Measurements from ENCODE around the gene TBRG4.

Gene TBRG4

GRCh38 chr7:45074528-45075354, 36.8 kb downstream of the TBRG4 start:
- no peak overlapping the region for H3K9ac ChIP-seq (ENCODE audit: low read depth, low read length)
- no peaks in the 10 kb centered on the region for H3K27me3 ChIP-seq (ENCODE audit: control insufficient read depth, insufficient read depth, low read length)
- H3K4me3 ChIP-seq (ENCODE audit: low read depth, low read length) = no peak overlapping the region
- peaks cover 4% of the 10 kb centered on the region for H3K4me1 ChIP-seq (ENCODE audit: control insufficient read depth, insufficient read depth, low read length)
- peaks cover 29% of the 10 kb centered on the region for H3K36me3 ChIP-seq (ENCODE audit: control insufficient read depth, insufficient read depth, low read length)
- no peaks in the 10 kb centered on the region for H3K9me3 ChIP-seq (ENCODE audit: control insufficient read depth, insufficient read depth, low read length)

GRCh38 chr7:45073786-45074527, 37.5 kb downstream of the TBRG4 start:
- Histone ChIP-seq H3K4me1 (ENCODE audit: control insufficient read depth, insufficient read depth, low read length) (peaks cover 4% of the 10 kb centered on the region), H3K9ac (ENCODE audit: low read depth, low read length) (no peak overlapping the region), H3K4me3 (ENCODE audit: low read depth, low read length) (no peak overlapping the region), H3K27me3 (ENCODE audit: control insufficient read depth, insufficient read depth, low read length) (no peaks in the 10 kb centered on the region), H3K9me3 (ENCODE audit: control insufficient read depth, insufficient read depth, low read length) (no peaks in the 10 kb centered on the region), H3K36me3 (ENCODE audit: control insufficient read depth, insufficient read depth, low read length) (peaks cover 30% of the 10 kb centered on the region)

- Histone ChIP-seq H3K9ac (ENCODE audit: low read depth, low read length) (no peak overlapping the region), H3K27me3 (ENCODE audit: control insufficient read depth, insufficient read depth, low read length) (no peaks in the 10 kb centered on the region), H3K4me3 (ENCODE audit: low read depth, low read length) (no peak overlapping the region), H3K9me3 (ENCODE audit: control insufficient read depth, insufficient read depth, low read length) (no peaks in the 10 kb centered on the region), H3K4me1 (ENCODE audit: control insufficient read depth, insufficient read depth, low read length) (peaks cover 4% of the 10 kb centered on the region), H3K36me3 (ENCODE audit: control insufficient read depth, insufficient read depth, low read length) (peaks cover 30% of the 10 kb centered on the region)
Observed at GRCh38 chr7:45073031-45073785, 38.3 kb downstream of the TBRG4 start.

- H3K4me1 ChIP-seq (ENCODE audit: control insufficient read depth, insufficient read depth, low read length) = peaks cover 4% of the 10 kb centered on the region
- peaks cover 26% of the 10 kb centered on the region for H3K36me3 ChIP-seq (ENCODE audit: control insufficient read depth, insufficient read depth, low read length)
- no peaks in the 10 kb centered on the region for H3K9me3 ChIP-seq (ENCODE audit: control insufficient read depth, insufficient read depth, low read length)
- H3K27me3 ChIP-seq (ENCODE audit: control insufficient read depth, insufficient read depth, low read length) = no peaks in the 10 kb centered on the region
- no peak overlapping the region for H3K4me3 ChIP-seq (ENCODE audit: low read depth, low read length)
- no peak overlapping the region for H3K9ac ChIP-seq (ENCODE audit: low read depth, low read length)
Observed at GRCh38 chr7:45072131-45073030, 39.1 kb downstream of the TBRG4 start.

- H3K9ac ChIP-seq (ENCODE audit: low read depth, low read length) = no peak overlapping the region
- H3K4me3 ChIP-seq (ENCODE audit: low read depth, low read length) = no peak overlapping the region
- H3K36me3 ChIP-seq (ENCODE audit: control insufficient read depth, insufficient read depth, low read length) = peaks cover 26% of the 10 kb centered on the region
- H3K27me3 ChIP-seq (ENCODE audit: control insufficient read depth, insufficient read depth, low read length) = no peaks in the 10 kb centered on the region
- no peaks in the 10 kb centered on the region for H3K9me3 ChIP-seq (ENCODE audit: control insufficient read depth, insufficient read depth, low read length)
- H3K4me1 ChIP-seq (ENCODE audit: control insufficient read depth, insufficient read depth, low read length) = peaks cover 4% of the 10 kb centered on the region
Observed at GRCh38 chr7:45071528-45071927, 40.0 kb downstream of the TBRG4 start.

- Histone ChIP-seq H3K27me3 (ENCODE audit: control insufficient read depth, insufficient read depth, low read length) (no peaks in the 10 kb centered on the region), H3K9me3 (ENCODE audit: control insufficient read depth, insufficient read depth, low read length) (no peaks in the 10 kb centered on the region), H3K9ac (ENCODE audit: low read depth, low read length) (no peak overlapping the region), H3K4me3 (ENCODE audit: low read depth, low read length) (no peak overlapping the region), H3K36me3 (ENCODE audit: control insufficient read depth, insufficient read depth, low read length) (peaks cover 14% of the 10 kb centered on the region), H3K4me1 (ENCODE audit: control insufficient read depth, insufficient read depth, low read length) (peaks cover 4% of the 10 kb centered on the region)
Observed at GRCh38 chr7:45070254-45070642, 41.2 kb downstream of the TBRG4 start.

- Histone ChIP-seq H3K4me3 (ENCODE audit: low read depth, low read length) (no peak overlapping the region), H3K9ac (ENCODE audit: low read depth, low read length) (no peak overlapping the region), H3K27me3 (ENCODE audit: control insufficient read depth, insufficient read depth, low read length) (no peaks in the 10 kb centered on the region), H3K4me1 (ENCODE audit: control insufficient read depth, insufficient read depth, low read length) (peaks cover 4% of the 10 kb centered on the region), H3K36me3 (ENCODE audit: control insufficient read depth, insufficient read depth, low read length) (peaks cover 11% of the 10 kb centered on the region), H3K9me3 (ENCODE audit: control insufficient read depth, insufficient read depth, low read length) (no peaks in the 10 kb centered on the region)
Observed at GRCh38 chr7:45069444-45070253, 41.8 kb downstream of the TBRG4 start.

GRCh38 chr7:45068236-45069023, 43.1 kb downstream of the TBRG4 start:
- peaks cover 9% of the 10 kb centered on the region for H3K36me3 ChIP-seq (ENCODE audit: control insufficient read depth, insufficient read depth, low read length)
- H3K27me3 ChIP-seq (ENCODE audit: control insufficient read depth, insufficient read depth, low read length) = no peaks in the 10 kb centered on the region
- H3K9me3 ChIP-seq (ENCODE audit: control insufficient read depth, insufficient read depth, low read length) = no peaks in the 10 kb centered on the region
- no peak overlapping the region for H3K4me3 ChIP-seq (ENCODE audit: low read depth, low read length)
- no peak overlapping the region for H3K9ac ChIP-seq (ENCODE audit: low read depth, low read length)
- H3K4me1 ChIP-seq (ENCODE audit: control insufficient read depth, insufficient read depth, low read length) = peaks cover 4% of the 10 kb centered on the region

- H3K36me3 ChIP-seq (ENCODE audit: control insufficient read depth, insufficient read depth, low read length) = peaks cover 9% of the 10 kb centered on the region
- no peak overlapping the region for H3K4me3 ChIP-seq (ENCODE audit: low read depth, low read length)
- H3K4me1 ChIP-seq (ENCODE audit: control insufficient read depth, insufficient read depth, low read length) = peaks cover 2% of the 10 kb centered on the region
- H3K9ac ChIP-seq (ENCODE audit: low read depth, low read length) = no peak overlapping the region
- no peaks in the 10 kb centered on the region for H3K9me3 ChIP-seq (ENCODE audit: control insufficient read depth, insufficient read depth, low read length)
- H3K27me3 ChIP-seq (ENCODE audit: control insufficient read depth, insufficient read depth, low read length) = no peaks in the 10 kb centered on the region
Observed at GRCh38 chr7:45067582-45067981, 43.9 kb downstream of the TBRG4 start.

- no peak overlapping the region for H3K9ac ChIP-seq (ENCODE audit: low read depth, low read length)
- H3K4me3 ChIP-seq (ENCODE audit: low read depth, low read length) = no peak overlapping the region
- H3K36me3 ChIP-seq (ENCODE audit: control insufficient read depth, insufficient read depth, low read length) = peaks cover 9% of the 10 kb centered on the region
- no peaks in the 10 kb centered on the region for H3K9me3 ChIP-seq (ENCODE audit: control insufficient read depth, insufficient read depth, low read length)
- no peaks in the 10 kb centered on the region for H3K27me3 ChIP-seq (ENCODE audit: control insufficient read depth, insufficient read depth, low read length)
- H3K4me1 ChIP-seq (ENCODE audit: control insufficient read depth, insufficient read depth, low read length) = no peaks in the 10 kb centered on the region
Observed at GRCh38 chr7:45066409-45066808, 45.1 kb downstream of the TBRG4 start.
